Osteocyte (in vitro differentiated cells): ENCODE results near the gene GRIA4. TPM values are rescaled to one million over a fixed set of nuclear protein-coding genes. Genes with fewer than 3 reads are reported as not detected.

Experiments used
- DNase-seq: peaks from one replicate; pipeline ENCODE4 v3.0.0; 2021; ENCODE audit warnings: mixed read lengths; ENCODE audit not compliant: unreplicated experiment; ENCODE audit errors: extremely low spot score
- H3K27ac Mint-ChIP-seq: one replicate; pipeline ENCODE4 v1.8.0; 2021; ENCODE audit warnings: mild to moderate bottlenecking, mixed read lengths; ENCODE audit not compliant: unreplicated experiment
- H3K27me3 Mint-ChIP-seq: one replicate; pipeline ENCODE4 v1.8.0; 2021; ENCODE audit warnings: mixed read lengths; ENCODE audit not compliant: unreplicated experiment
- H3K36me3 Mint-ChIP-seq: one replicate; pipeline ENCODE4 v1.8.0; 2021; ENCODE audit warnings: mixed read lengths; ENCODE audit not compliant: unreplicated experiment
- H3K4me1 Mint-ChIP-seq: one replicate; pipeline ENCODE4 v1.8.0; 2021; ENCODE audit warnings: mixed read lengths; ENCODE audit not compliant: unreplicated experiment
- H3K4me3 Mint-ChIP-seq: one replicate; pipeline ENCODE4 v1.8.0; 2021; ENCODE audit warnings: mild to moderate bottlenecking, moderate library complexity, mixed read lengths; ENCODE audit not compliant: unreplicated experiment
- H3K9me3 Mint-ChIP-seq: one replicate; pipeline ENCODE4 v1.8.0; 2021; ENCODE audit warnings: mixed read lengths; ENCODE audit not compliant: unreplicated experiment
- total RNA-seq: library from RNA; stranded (reverse); gene quantifications from 2 replicates; pipeline ENCODE4 v1.2.1, GENCODE V29; 2021
- TF ChIP-seq, protein P1 (sequence below): fragments of 200-600 bp; sonication (generic); IDR thresholded peaks from 2 replicates; pipeline ENCODE4 v1.5.0; 2021; ENCODE audit warnings: antibody characterized with exemption, mild to moderate bottlenecking, moderate library complexity

GRIA4 gene
- total RNA-seq, 1 donor from 2014 or later, result not detected

DNA sequence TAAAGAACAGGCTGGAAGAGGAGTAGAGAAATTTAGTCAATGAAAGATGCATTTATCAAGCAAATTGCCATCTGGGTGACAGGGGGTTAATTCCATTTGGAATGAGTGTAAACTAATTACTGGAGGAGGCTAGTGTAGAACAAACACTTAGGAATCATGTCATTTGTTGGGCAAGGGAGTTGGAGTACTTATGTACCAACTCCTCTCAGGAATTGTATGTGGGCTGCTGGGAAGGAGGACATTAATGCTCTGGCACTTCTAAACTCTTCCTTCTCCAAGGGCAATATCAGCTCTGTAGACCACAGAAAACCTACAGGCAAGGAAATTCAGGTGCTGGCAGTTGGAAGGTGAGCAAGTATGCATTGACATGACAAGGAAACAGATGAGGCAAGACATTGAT, 271.2 kb downstream of the GRIA4 start:
- no peak for DNase-seq
- Mint-ChIP-seq H3K9me3 (peaks cover 2% of the 10 kb centered on the region), H3K27me3 (peaks cover 4% of the 10 kb centered on the region), H3K4me1 (no peaks in the 10 kb centered on the region), H3K27ac (no peak overlapping the region), H3K36me3 (no peaks in the 10 kb centered on the region), H3K4me3 (no peak overlapping the region)
- TF ChIP-seq, protein P1, sequence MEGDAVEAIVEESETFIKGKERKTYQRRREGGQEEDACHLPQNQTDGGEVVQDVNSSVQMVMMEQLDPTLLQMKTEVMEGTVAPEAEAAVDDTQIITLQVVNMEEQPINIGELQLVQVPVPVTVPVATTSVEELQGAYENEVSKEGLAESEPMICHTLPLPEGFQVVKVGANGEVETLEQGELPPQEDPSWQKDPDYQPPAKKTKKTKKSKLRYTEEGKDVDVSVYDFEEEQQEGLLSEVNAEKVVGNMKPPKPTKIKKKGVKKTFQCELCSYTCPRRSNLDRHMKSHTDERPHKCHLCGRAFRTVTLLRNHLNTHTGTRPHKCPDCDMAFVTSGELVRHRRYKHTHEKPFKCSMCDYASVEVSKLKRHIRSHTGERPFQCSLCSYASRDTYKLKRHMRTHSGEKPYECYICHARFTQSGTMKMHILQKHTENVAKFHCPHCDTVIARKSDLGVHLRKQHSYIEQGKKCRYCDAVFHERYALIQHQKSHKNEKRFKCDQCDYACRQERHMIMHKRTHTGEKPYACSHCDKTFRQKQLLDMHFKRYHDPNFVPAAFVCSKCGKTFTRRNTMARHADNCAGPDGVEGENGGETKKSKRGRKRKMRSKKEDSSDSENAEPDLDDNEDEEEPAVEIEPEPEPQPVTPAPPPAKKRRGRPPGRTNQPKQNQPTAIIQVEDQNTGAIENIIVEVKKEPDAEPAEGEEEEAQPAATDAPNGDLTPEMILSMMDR, result no peak

DNA sequence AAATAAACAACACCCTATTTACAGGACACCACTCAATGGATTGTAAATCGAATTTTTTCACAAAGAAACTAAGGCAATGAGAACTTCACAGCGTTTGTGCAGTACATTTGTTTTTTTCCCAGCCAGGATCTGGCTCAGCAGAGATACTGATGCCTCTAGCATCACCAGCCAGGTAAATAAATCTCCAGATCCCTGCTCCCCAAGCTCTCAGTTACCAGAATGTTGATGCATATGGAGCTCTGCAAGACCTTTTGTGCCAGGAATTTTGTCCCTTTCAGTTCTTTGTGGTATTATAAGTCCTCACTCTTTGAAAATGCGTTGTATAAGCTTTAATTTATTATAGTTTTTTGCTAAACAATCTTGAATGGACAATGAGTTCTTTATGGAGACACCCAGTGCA, 274.6 kb downstream of the GRIA4 start:
- no peaks in the 10 kb centered on the region for H3K9me3 Mint-ChIP-seq
- TF ChIP-seq, protein P1, result no peak
- H3K36me3 Mint-ChIP-seq, result no peaks in the 10 kb centered on the region
- no peaks in the 10 kb centered on the region for H3K4me1 Mint-ChIP-seq
- peaks cover 4% of the 10 kb centered on the region for H3K27me3 Mint-ChIP-seq
- H3K4me3 Mint-ChIP-seq, result no peak overlapping the region
- H3K27ac Mint-ChIP-seq, result no peak overlapping the region
- no peak for DNase-seq

DNA sequence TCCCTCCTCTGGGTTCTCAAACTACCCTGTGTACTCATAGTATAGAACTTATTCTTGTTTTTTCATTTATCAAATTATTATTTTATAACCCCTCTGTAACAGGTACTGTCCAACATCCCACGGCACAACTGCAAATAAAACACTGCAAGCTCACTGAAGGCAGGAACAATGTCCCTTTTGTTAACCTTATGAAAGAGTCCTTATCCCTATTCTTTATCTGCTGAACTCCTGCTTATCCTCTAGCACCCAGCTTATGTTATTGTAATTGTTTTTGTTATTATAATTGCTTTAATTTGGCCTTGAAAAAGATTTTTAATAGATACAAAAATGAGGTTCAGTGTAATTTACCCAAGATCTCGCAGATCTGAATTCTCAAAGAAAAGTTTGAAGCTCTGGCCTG, 281.8 kb downstream of the GRIA4 start:
- TF ChIP-seq, protein P1, result no peak
- Mint-ChIP-seq H3K4me1 (no peaks in the 10 kb centered on the region), H3K27ac (no peak overlapping the region), H3K9me3 (no peaks in the 10 kb centered on the region), H3K27me3 (peaks cover 7% of the 10 kb centered on the region), H3K36me3 (no peaks in the 10 kb centered on the region), H3K4me3 (no peak overlapping the region)
- DNase-seq, result no peak

DNA sequence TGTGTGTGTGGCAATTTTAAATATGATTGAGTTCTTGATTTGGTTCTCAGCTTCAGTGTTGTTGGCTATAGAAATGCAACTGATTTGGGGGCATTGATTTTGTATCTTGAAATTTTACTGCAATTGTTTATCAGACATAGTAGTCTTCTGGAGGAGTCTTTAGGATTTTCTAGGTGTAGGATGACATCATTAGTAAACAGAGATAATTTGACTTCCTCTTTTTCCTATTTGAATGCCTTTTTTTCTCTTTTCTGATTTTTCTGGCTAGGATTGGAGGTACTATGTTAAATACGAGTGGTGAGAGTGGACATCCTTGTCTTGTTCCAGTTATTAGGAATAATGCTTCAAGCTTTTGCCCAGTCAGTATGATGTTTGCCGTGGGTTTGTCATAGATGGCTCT, 287.3 kb downstream of the GRIA4 start:
- DNase-seq, result no peak
- Mint-ChIP-seq H3K4me1 (no peaks in the 10 kb centered on the region), H3K4me3 (no peak overlapping the region), H3K27ac (no peak overlapping the region), H3K36me3 (no peaks in the 10 kb centered on the region), H3K9me3 (peaks cover 8% of the 10 kb centered on the region), H3K27me3 (no peaks in the 10 kb centered on the region)
- TF ChIP-seq, protein P1, result no peak

DNA sequence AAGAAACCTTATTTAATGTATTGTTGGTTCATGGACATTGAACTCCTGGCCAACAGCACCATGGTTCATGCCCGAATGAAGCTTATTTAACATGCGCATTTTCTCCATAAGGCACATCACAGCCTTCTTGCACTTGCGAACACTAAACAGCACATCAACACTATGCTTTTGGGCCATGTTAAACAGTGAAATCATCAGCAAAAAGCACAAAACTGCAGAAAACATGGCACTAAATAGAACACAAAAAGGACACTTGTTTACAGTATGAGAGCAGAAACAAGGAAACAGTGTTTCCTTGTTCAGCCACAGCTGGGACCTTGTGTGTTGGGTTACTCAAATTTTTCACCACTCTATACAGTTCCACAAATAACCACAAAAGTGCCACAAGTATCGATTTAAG, 289.9 kb downstream of the GRIA4 start:
- peaks cover 8% of the 10 kb centered on the region for H3K9me3 Mint-ChIP-seq
- no peak for DNase-seq
- no peak overlapping the region for H3K27ac Mint-ChIP-seq
- H3K4me3 Mint-ChIP-seq, result no peak overlapping the region
- H3K36me3 Mint-ChIP-seq, result no peaks in the 10 kb centered on the region
- no peaks in the 10 kb centered on the region for H3K4me1 Mint-ChIP-seq
- TF ChIP-seq, protein P1, result no peak
- H3K27me3 Mint-ChIP-seq, result peaks cover 2% of the 10 kb centered on the region
